DMS114 treated with DMSO at 0.1 percent for 48 hours (cell line): Measurements from ENCODE around the gene YPEL3.

Source experiments
- DNase-seq: peaks from one replicate; lab custom pipeline; 2025; ENCODE audit not compliant: unreplicated experiment; lab: John Stamatoyannopoulos, UW

YPEL3 gene

GRCh38 chr16:30052671-30053372 is 43.2 kb downstream of the YPEL3 start:
- DNase-seq: peak; percentile 90

GRCh38 chr16:30051518-30051917 is 44.5 kb downstream of the YPEL3 start:
- no peak for DNase-seq

GRCh38 chr16:30049871-30050270 is 46.1 kb downstream of the YPEL3 start:
- no peak for DNase-seq

GRCh38 chr16:30046588-30046987 is 49.4 kb downstream of the YPEL3 start:
- no peak for DNase-seq

GRCh38 chr16:30046178-30046577 is 49.8 kb downstream of the YPEL3 start:
- no peak for DNase-seq
